K562 (cell line): Measurements from ENCODE around the gene ASB2.

Experiments used
- JUN ChIP-seq, 2 experiments: sonication (generic) in 1 of 2; formaldehyde crosslinking in 1 of 2; IDR thresholded peaks; 2 replicates each; pipeline versions ENCODE4 v1.6.1 to v1.8.0; 2012 to 2022; ENCODE audit warnings: borderline replicate concordance in 2 of 2, mild to moderate bottlenecking in 2 of 2, improper control_type of control experiment in 1 of 2, low read depth in 1 of 2, low read length in 1 of 2, missing genetic modification reagents in 1 of 2
- SMAD3 ChIP-seq: fragments of 450-650 bp; formaldehyde crosslinking; conservative IDR thresholded peaks from 2 replicates; pipeline ENCODE4 v1.4.0; 2020; ENCODE audit warnings: mild to moderate bottlenecking
- SMC3 ChIP-seq: conservative IDR thresholded peaks from 2 replicates; pipeline ENCODE4 v1.6.1; 2011; ENCODE audit warnings: low read depth, low read length, improper control_type of control experiment; ENCODE audit not compliant: insufficient read depth
- ZBED1 ChIP-seq: IDR thresholded peaks from 2 replicates; pipeline ENCODE4 v1.6.1; 2014
- ZFPM2 ChIP-seq: fragments of 250-450 bp; sonication (Bioruptor Pico); IDR thresholded peaks from 2 replicates; pipeline ENCODE4 v1.5.1; 2022; ENCODE audit warnings: mild to moderate bottlenecking
- TF ChIP-seq, protein P1 (sequence below), 3 experiments: IDR thresholded peaks in 2 of 3; conservative IDR thresholded peaks in 1 of 3; 2 replicates each; pipeline ENCODE4 v1.5.1; 2011 to 2012; ENCODE audit warnings: low read length in 3 of 3, mild to moderate bottlenecking in 3 of 3, control low read depth in 2 of 3, improper control_type of control experiment in 1 of 3, inconsistent platforms in 1 of 3, low read depth in 1 of 3, mixed read lengths in 1 of 3, moderate library complexity in 1 of 3; ENCODE audit not compliant: insufficient read depth in 2 of 3

- TF ChIP-seq, protein P1, sequence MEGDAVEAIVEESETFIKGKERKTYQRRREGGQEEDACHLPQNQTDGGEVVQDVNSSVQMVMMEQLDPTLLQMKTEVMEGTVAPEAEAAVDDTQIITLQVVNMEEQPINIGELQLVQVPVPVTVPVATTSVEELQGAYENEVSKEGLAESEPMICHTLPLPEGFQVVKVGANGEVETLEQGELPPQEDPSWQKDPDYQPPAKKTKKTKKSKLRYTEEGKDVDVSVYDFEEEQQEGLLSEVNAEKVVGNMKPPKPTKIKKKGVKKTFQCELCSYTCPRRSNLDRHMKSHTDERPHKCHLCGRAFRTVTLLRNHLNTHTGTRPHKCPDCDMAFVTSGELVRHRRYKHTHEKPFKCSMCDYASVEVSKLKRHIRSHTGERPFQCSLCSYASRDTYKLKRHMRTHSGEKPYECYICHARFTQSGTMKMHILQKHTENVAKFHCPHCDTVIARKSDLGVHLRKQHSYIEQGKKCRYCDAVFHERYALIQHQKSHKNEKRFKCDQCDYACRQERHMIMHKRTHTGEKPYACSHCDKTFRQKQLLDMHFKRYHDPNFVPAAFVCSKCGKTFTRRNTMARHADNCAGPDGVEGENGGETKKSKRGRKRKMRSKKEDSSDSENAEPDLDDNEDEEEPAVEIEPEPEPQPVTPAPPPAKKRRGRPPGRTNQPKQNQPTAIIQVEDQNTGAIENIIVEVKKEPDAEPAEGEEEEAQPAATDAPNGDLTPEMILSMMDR (IDR thresholded peaks at IDR 0.05 in 2 of 3, conservative IDR thresholded peaks at IDR 0.05 in 1 of 3; ENCODE audit: insufficient read depth in 2 of 3, low read depth in 1 of 3, low read length in 3 of 3): no peak
- TF ChIP-seq SMAD3 (CRISPR knock-in tag) (no peak), JUN (IDR thresholded peaks at IDR 0.05; ENCODE audit: borderline replicate concordance, low read depth, low read length) (no peak), JUN (CRISPR knock-in tag; IDR thresholded peaks at IDR 0.05; ENCODE audit: borderline replicate concordance) (no peak), ZFPM2 (CRISPR knock-in tag) (no peak), ZBED1 (no peak), SMC3 (no peak)
Observed at GRCh38 chr14:93929048-93929535, 47.3 kb downstream of the ASB2 start.
